GM12878 (cell line): ENCODE measurements around the gene TMEM132C. TPM values are rescaled to one million over a fixed set of nuclear protein-coding genes. Genes with fewer than 3 reads are reported as not detected.

ENCODE experiments used
- ATAC-seq: fragments of 200-7000 bp; cut with Tn5 transposase; 3 replicates; pipeline ENCODE4 v1.9.1; 2020; ENCODE audit warnings: mild to moderate bottlenecking, moderate library complexity
- BruUV-seq: library from RNA; stranded (reverse); fragments of 400-500 nt; replicated peaks from 2 replicates; lab custom pipeline; 2021; lab: Mats Ljungman, UMichigan
- CTCF ChIA-PET: fragments of 300-600 bp; sonication (Branson Sonifier 250); formaldehyde crosslinking; extraction: SDS; loops from one replicate; lab custom pipeline; 2021; ENCODE audit warnings: inconsistent platforms; lab: Yijun Ruan, JAX
- POLR2A ChIA-PET: fragments of 350-600 bp; formaldehyde crosslinking; extraction: SDS; loops from one replicate; lab custom pipeline; 2021; ENCODE audit warnings: inconsistent platforms; lab: Charles Lee
- RAD21 ChIA-PET: fragments of 300-600 bp; sonication (Branson Sonifier 250); formaldehyde crosslinking; loops from one replicate; lab custom pipeline; 2023; ENCODE audit warnings: antibody characterized with exemption; ENCODE audit not compliant: unreplicated experiment; lab: Charles Lee
- SMC1A ChIA-PET: fragments of 300-600 bp; sonication (Branson Sonifier 250); formaldehyde crosslinking; loops from one replicate; lab custom pipeline; 2023; ENCODE audit not compliant: unreplicated experiment, uncharacterized antibody; lab: Charles Lee
- DNase-seq: peaks from one replicate; pipeline ENCODE4 v3.0.0-alpha.2; 2011; ENCODE audit warnings: low read depth, low spot score
- FAIRE-seq: peaks from 3 replicates; lab custom pipeline; 2011; peaks lifted over from hg19 to GRCh38; lab: Jason Lieb, UNC
- H2AFZ ChIP-seq: 2 replicates; pipeline ENCODE4 v1.6.0; 2011; ENCODE audit warnings: low read depth, low read length, control low read depth; ENCODE audit not compliant: control insufficient read depth
- H3K27ac ChIP-seq: 2 replicates; pipeline ENCODE4 v1.5.1; 2011; ENCODE audit warnings: control low read depth; ENCODE audit not compliant: control insufficient read depth, insufficient read depth
- H3K27me3 ChIP-seq, 2 experiments: replicated peaks in 1 of 2; 2 replicates each; pipeline versions ENCODE4 v1.6.0 to v1.6.1; 2011; ENCODE audit warnings: low read length in 1 of 2; ENCODE audit not compliant: control insufficient read depth in 2 of 2, insufficient read depth in 2 of 2
- H3K36me3 ChIP-seq, 2 experiments: 2 replicates each; pipeline ENCODE4 v1.5.1; 2011; ENCODE audit warnings: low read length in 1 of 2; ENCODE audit not compliant: control insufficient read depth in 2 of 2, insufficient read depth in 2 of 2
- H3K4me1 ChIP-seq: 2 replicates; pipeline ENCODE4 v1.6.1; 2011; ENCODE audit warnings: mild to moderate bottlenecking, low read length, moderate library complexity, mixed read lengths; ENCODE audit not compliant: control insufficient read depth, insufficient read depth
- H3K4me2 ChIP-seq: 2 replicates; pipeline ENCODE4 v1.6.0; 2011; ENCODE audit warnings: control low read depth; ENCODE audit not compliant: control insufficient read depth, insufficient read depth
- H3K4me3 ChIP-seq: fragments of 200-600 bp; sonication (generic); 2 replicates; pipeline ENCODE4 v1.5.1; 2016
- H3K79me2 ChIP-seq: 2 replicates; pipeline ENCODE4 v1.6.0; 2011; ENCODE audit warnings: low read length; ENCODE audit not compliant: control insufficient read depth, insufficient read depth
- H3K9ac ChIP-seq: 2 replicates; pipeline ENCODE4 v1.8.0; 2011; ENCODE audit warnings: low read length, control low read depth, mixed read lengths; ENCODE audit not compliant: control insufficient read depth, insufficient read depth
- H3K9me3 ChIP-seq: replicated peaks from 3 replicates; pipeline ENCODE4 v1.5.1; 2011; ENCODE audit warnings: mild to moderate bottlenecking, low read length; ENCODE audit not compliant: control insufficient read depth, insufficient read depth
- H4K20me1 ChIP-seq: 2 replicates; pipeline ENCODE4 v1.6.0; 2011; ENCODE audit not compliant: control insufficient read depth, insufficient read depth
- EP300 ChIP-seq, 2 experiments: fragments of 150-350 bp in 1 of 2; IDR thresholded peaks; 2 replicates each; pipeline ENCODE4 v1.6.1; 2011 to 2012; ENCODE audit warnings: low read depth in 2 of 2, low read length in 2 of 2, borderline replicate concordance in 1 of 2, improper control_type of control experiment in 1 of 2, inconsistent platforms in 1 of 2; ENCODE audit not compliant: control insufficient read depth in 1 of 2
- MEF2A ChIP-seq: IDR thresholded peaks from 2 replicates; pipeline ENCODE4 v1.6.1; 2011; ENCODE audit warnings: low read depth, mild to moderate bottlenecking, low read length, moderate library complexity; ENCODE audit not compliant: insufficient read depth
- NR2F1 ChIP-seq: fragments of 450-650 bp; conservative IDR thresholded peaks from 2 replicates; pipeline ENCODE4 v1.6.1; 2017; ENCODE audit warnings: mild to moderate bottlenecking
- SKIL ChIP-seq: fragments of 450-650 bp; IDR thresholded peaks from 2 replicates; pipeline ENCODE4 v1.6.1; 2017; ENCODE audit warnings: mild to moderate bottlenecking, low read depth, inconsistent platforms; ENCODE audit not compliant: poor library complexity, severe bottlenecking
- SMC3 ChIP-seq: IDR thresholded peaks from 2 replicates; pipeline ENCODE4 v1.6.1; 2011; ENCODE audit warnings: low read length, improper control_type of control experiment, borderline replicate concordance
- SPI1 ChIP-seq: IDR thresholded peaks from 2 replicates; pipeline ENCODE4 v1.6.1; 2011; ENCODE audit warnings: low read depth, mild to moderate bottlenecking, low read length, moderate library complexity, borderline replicate concordance; ENCODE audit not compliant: insufficient read depth
- SREBF2 ChIP-seq: IDR thresholded peaks from 2 replicates; pipeline ENCODE4 v1.6.1; 2012; ENCODE audit warnings: mild to moderate bottlenecking, low read length
- TARDBP ChIP-seq: IDR thresholded peaks from 2 replicates; pipeline ENCODE4 v1.6.1; 2016; ENCODE audit warnings: borderline replicate concordance
- YBX1 ChIP-seq: fragments of 450-650 bp; IDR thresholded peaks from 2 replicates; pipeline ENCODE4 v1.6.1; 2016; ENCODE audit warnings: antibody characterized with exemption
- ZNF384 ChIP-seq: IDR thresholded peaks from 2 replicates; pipeline ENCODE4 v1.6.1; 2012; ENCODE audit warnings: low read depth, mild to moderate bottlenecking, low read length, improper control_type of control experiment, borderline replicate concordance
- ZNF622 ChIP-seq: fragments of 450-650 bp; IDR thresholded peaks from 2 replicates; pipeline ENCODE4 v1.6.1; 2017; ENCODE audit warnings: mild to moderate bottlenecking, inconsistent platforms
- WGBS: methylation state at CpG from one replicate; pipeline ENCODE4 v1.1.6; 2016; ENCODE audit warnings: low lambda C conversion rate; ENCODE audit not compliant: insufficient replicate concordance, insufficient coverage; ENCODE audit errors: missing lambda C conversion rate; 5-methylcytosine and 5-hydroxymethylcytosine counted together
- in situ Hi-C: fragments of 300-500 bp; cut with MboI; formaldehyde crosslinking; loops from 9 replicates; pipeline ENCODE4 v1.14.3; 2018; ENCODE audit warnings: mixed read lengths
- intact Hi-C: fragments of 100-400 bp; cut with micrococcal nuclease; formaldehyde crosslinking; loops from one replicate; pipeline ENCODE4 v1.14.2; 2022; ENCODE audit not compliant: unreplicated experiment
- polyA plus RNA-seq, 11 experiments: library from polyadenylated mRNA; depleted of rRNA in 4 of 11; unstranded in 6 of 11; stranded (reverse) in 5 of 11; fragments of >200 nt; fragmentation: Nextera tagmentation in 4 of 11; fragmentation: Illumina TruSeq in 1 of 11; extraction: Ambion mirVana in 4 of 11; extraction: Trizol in 1 of 11; gene quantifications; 1 replicate in 1 of 11; 2 replicates in 10 of 11; pipeline versions ENCODE4 v1.2.1 to v1.2.3, GENCODE V29; 2011 to 2016; ENCODE audit warnings: inconsistent platforms in 2 of 11, missing spikeins in 2 of 11, low read depth in 1 of 11
- total RNA-seq, 4 experiments: library from RNA; depleted of rRNA in 3 of 4; stranded (reverse); fragments of >200 nt in 3 of 4; fragmentation: Illumina TruSeq in 1 of 4; extraction: Trizol in 1 of 4; gene quantifications; 2 replicates each; pipeline versions ENCODE4 v1.2.1 to v1.2.3, GENCODE V29; 2013 to 2021

TMEM132C gene
- total and polyA plus RNA-seq, 10 of the 15 experiments (the other 5 are each of a cell fraction or from before 2014, with no cell fraction given): not detected

- Histone ChIP-seq H3K4me3 (no peak overlapping the region), H3K27me3 (no peaks in the 10 kb centered on the region), H4K20me1 (no peaks in the 10 kb centered on the region), H3K4me1 (no peaks in the 10 kb centered on the region), H3K9ac (no peak overlapping the region), H3K79me2 (no peaks in the 10 kb centered on the region), H3K4me2 (no peak overlapping the region), H3K36me3 (no peaks in the 10 kb centered on the region), H3K27ac (no peak overlapping the region), H2AFZ (no peak overlapping the region), H3K9me3 (no peaks in the 10 kb centered on the region)
- FAIRE-seq: no peak
- no peak for ATAC-seq
- ChIA-PET RAD21 (no interaction called here), SMC1A (no interaction called here), CTCF (no interaction called here), POLR2A (no interaction called here)
- in situ Hi-C loops: no loop called here
- 40% methylated on average over 5 of the region's 5 CpGs for WGBS
- intact Hi-C loops: no loop called here
- TF ChIP-seq ZNF622 (no peak), SREBF2 (no peak), ZNF384 (no peak), NR2F1 (no peak), SKIL (no peak), SPI1 (no peak), YBX1 (no peak), TARDBP (no peak), SMC3 (no peak), EP300 (IDR thresholded peaks at IDR 0.05; ENCODE audit: borderline replicate concordance in 1 of 2, control insufficient read depth in 1 of 2, low read depth in 2 of 2, low read length in 2 of 2) (no peak), MEF2A (no peak)
- no TSS peak for BruUV-seq
- no peak for DNase-seq
Observed at GRCh38 chr12:128322341-128322740, 55.4 kb downstream of the TMEM132C start.
